GM18520 (cell line): ENCODE data around the gene MTHFD1.
"Not testable (repeated sequence)": the region's sequence is repeated elsewhere in the genome, so short reads cannot be mapped to it uniquely, and the experiment has no call there.

ENCODE experiments used
- ATAC-seq: cut with Tn5 transposase; IDR thresholded peaks from one replicate; pipeline ENCODE4 v1.9.1; 2021; ENCODE audit not compliant: unreplicated experiment

Gene MTHFD1

DNA sequence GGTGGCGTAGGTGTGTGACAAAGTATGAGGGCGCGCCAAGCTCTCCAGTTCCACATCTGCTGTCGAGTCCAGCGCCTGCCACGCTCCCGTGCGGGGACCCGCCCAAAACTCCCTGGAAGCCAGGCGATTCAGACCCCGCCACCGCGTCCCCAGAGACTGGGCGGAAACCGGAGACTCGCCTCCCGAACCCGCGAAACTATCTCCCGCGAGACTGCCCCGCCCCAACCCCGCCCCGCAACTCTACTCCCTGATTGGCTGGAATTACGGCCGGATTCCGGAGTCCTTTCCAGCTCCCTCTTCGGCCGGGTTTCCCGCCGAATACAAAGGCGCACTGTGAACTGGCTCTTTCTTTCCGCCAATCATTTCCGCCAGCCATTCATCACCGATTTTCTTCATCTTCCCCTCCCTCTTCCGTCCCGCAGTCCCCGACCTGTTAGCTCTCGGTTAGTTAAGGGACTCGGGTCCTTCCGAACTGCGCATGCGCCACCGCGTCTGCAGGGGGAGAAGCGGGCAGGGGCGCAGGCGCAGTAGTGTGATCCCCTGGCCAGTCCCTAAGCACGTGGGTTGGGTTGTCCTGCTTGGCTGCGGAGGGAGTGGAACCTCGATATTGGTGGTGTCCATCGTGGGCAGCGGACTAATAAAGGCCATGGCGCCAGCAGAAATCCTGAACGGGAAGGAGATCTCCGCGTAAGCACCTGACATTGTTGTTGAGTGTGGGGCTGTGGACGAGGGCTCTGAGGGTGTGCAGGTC, at the start of gene MTHFD1:
Gene MTHFD1 (plus strand): TSS at position 572 of the 751 bp plus-strand sequence. CDS start 75 bp downstream, at position 647.
- peak; percentile 70 for ATAC-seq

DNA sequence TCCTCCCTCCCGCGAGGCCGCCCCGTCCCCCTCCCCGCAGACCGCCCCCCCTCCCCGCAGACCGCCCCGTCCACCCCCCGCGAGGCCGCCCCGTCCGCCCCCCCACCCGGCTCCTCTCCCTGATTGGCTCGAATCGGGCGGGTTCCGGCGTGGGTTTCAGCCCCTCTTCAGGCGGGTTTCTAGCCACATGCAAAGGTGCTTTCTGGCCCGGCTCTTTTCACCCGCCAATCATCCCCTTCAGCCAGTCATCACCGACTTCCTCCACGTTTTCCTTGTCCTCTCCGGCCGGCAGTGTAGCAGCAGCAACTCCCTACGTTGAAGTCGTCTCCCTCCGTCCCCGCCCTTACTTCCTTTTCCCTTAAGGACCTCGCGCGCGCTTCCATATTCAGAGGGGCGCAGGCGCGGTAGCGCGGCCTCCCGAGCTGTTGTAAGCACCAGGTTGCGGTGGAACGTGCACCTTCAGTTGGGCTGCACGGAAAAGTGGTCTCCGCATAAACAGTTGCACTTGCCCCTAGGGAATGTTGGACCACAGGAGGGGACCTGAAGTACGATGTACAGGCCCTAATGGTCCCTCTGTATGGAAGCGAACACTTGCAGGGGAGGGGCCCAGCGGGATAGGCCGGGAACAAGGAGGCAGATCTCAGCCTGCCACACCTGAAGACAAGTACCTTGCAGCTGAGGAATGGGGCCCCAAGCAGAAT, 49.4 kb upstream of the MTHFD1 start:
- ATAC-seq = peak; percentile 92

DNA sequence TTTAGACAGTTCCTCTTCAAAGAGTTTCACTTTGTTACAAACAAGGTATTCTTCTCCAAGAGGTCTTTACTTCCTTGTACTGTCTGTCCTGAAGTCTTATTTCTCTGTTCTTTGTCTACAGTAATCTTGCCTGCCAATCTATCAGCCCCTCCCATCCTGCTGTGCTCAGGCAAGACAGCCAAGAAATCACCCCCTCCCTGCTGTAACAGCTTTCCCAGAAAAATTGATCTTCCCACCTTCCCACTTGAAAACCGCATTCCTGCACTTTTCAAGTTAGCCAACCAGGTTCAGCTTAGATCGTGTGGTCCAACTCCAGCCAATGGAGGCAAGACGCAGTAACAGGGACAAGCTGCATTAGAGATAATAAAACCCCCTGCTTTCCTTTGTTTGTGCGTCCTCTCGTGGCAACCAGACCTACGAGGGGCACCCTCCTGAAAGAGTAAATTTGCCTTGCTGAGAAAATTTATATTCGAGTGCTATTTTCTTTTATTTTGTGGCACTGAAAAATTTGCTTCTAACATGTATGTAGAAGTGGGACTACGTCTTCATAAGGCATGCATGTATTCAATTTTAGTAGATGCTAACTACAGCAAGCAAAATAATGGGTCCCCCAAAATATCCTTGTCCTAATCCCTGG, 47.5 kb upstream of the MTHFD1 start:
- no peak for ATAC-seq

DNA sequence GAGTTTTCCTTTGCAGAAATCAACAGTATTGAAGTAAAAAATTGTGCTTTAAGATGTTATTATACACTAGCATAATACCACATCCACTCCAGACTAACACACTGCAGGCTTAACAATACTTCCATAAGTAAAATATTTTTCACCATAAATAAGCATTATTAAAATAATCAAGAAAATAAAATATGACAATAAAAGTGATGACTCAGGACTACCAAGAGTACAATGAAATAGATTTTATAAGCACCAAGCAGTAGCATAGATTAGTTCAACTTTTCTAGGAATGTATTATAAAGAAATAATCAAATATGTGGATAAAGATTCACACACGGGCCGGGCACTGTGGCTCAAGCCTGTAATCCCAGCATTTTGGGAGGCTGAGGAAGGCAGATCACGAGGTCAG, 40.4 kb upstream of the MTHFD1 start:
- no peak for ATAC-seq

DNA sequence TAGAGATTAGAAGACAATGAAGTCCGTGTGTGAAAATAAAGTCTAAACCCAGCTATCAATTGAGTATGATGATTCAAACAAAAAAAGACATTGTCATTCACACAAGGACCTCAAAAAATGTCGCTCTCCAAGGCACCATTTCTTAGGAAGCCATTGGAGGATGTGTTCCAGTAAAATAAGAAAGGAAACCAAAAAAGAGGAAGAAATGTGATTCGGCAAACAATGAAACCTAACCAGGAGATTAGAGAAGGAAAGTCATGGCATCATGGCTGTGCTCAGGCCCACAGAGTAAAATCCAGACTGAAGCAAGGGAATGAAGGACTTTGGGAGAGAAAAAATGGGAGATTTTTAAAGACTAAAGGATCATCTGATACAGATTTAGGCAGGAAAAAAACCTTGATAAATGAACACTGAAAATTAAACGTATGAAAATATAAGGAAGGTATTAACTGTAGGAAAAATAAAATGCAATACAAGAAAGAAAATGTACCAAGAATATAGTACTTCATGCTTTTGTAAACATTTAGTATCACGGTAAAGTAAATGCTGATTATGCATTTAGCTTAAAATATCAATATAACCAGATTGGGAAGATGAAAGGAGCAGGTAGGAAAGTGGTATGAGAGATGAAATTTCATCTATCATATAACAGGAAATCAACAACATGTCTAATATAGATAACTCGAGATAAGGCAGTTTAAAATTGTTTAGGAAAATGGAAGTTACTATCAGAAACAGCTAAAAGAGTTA, 38.2 kb upstream of the MTHFD1 start:
- no peak for ATAC-seq

DNA sequence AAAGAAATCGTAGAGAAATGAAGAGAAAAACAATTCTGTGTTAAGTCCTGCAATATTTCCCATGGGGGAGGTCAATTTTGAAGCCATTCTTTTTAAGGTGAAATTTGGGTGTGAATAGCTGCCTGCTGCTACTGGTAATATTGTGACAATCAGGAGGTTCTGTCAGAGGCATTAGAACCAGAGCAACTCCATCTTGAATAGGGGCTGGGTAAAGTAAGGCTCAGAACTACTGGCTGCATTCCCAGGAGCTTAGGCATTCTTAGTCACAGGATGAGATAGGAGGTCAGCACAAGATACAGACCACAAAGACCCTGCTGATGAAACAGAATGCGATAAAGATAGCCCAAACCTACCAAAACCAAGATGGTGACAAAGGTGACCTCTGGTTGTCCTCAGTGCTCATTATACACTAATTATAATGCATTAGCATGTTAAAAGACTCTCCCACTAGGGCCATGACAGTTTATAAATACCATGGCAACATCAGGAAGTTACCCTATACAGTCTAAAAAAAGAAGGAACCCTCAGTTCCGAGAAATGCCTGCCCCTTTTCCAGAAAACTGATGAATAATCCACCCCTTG, 24.8 kb upstream of the MTHFD1 start:
- no peak for ATAC-seq

DNA sequence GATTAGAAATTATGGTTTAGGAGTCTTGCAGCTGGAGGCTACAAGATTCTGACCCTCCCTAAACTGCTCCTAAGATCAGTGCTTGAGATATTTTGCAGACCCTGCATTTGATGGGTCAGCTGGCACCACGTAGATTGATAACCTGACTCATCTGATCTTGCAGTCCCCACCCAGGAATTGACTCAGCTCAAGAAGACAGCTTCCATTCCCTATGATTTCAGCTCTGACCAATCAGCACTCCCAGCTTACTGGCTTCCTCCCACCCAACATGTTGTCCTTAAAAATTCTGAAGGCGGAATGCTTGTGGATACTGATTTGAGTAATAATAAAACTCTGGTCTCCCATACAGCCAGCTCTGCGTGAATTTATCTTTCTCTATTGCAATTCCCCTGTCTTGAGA, 23.2 kb upstream of the MTHFD1 start:
- no peak for ATAC-seq

DNA sequence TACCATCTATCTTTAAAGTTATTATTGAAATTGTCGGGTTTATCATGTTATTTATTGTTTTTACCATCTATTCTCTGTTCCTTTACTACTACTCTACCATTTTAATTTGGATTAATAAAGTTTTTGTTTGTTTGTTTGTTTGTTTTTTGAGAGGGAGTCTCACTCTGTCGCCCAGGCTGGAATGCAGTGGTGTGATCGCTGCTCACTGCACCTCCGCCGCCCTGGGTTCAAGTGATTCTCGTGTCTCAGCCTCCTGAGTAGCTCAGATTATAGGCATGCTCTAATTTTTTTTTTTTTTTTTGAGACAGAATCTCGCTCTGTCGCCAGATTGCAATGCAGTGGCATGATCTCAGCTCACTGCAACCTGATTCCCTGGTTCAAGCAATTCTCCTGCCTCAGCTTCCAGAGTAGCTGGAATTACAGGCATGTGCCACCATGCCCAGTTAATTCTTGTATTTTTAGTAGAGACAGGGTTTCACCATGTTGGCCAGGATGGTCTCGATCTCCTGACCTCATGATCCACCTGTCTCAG, 22.7 kb upstream of the MTHFD1 start:
- not testable (repeated sequence) for ATAC-seq

DNA sequence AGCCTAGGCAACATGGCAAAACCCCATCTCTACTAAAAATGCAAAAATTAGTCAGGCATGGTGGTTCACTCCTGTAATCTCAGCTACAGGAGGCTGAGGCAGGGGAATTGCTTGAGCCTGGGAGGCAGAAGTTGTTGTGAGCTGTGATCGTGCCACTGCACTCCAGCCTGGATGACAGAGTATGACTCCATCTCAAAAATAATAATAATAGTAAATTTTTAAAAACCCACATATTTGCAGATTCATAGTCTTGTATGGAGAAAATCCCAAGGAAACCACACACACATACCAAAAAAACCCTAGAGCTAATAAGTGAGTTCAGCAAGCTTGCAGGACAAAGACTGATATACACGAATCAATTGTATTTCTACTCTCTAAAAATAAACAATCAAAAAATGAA, 19.0 kb upstream of the MTHFD1 start:
- no peak for ATAC-seq

DNA sequence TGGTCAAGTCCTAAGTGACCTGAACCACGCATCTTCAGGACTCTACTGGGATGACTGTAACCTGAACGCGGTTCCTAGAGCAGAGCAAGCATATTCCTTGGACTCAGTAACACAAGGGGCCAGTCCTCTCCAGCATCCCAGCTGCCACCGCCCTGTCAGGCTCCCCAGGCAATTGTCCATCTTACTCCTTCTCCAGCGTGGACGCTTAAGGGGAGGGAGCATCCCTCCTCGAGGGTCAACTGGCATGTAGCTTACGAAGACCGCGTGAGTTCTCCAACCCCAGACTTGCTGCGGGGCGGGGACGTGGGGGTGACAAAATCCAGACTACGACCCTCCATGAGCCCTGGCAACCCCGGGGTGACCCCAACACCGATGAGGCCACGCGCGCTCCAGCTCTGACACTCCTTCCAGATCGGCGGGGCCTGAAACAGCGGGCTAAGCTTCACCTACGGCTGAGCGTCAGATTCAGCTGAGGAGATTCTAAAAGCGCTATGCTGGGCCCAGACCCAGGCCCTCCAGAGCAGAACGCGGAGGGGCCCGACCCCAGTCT, 846 bp upstream of the MTHFD1 start:
- ATAC-seq = no peak

DNA sequence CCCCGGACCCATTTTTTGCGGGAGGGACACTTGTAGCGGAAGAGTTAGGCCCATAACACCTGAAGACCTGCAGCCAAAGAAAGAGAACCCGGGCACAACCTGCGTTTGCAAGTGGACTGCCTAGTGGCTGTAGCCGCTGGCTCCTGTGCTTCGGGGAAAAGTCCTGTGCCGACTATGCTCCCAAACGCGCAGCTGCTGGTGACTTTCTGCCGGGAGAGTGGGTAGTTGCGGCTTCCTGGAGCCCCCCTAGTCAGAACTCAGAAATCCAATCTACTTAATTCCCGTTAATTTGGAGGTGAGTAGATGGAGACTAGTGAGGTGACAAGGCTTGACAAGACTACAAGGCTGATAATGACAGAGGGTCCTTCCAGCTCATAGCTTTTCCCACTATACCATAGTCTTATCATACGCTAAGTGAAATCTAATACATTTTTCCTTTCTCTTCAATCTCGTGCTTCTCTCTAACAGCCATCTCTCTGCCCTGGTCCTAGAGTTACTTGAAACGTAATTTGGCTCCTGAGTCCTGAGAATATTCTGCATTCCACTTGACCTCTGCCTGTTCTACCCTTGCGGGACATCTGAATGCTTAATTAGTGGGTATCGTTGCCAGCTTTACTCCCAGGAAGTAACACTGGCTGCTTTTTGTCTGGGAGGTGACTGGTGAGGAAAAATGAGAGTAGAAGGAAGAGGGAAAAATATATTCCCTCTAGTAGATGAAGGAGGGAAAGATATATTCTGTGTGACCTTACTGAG, 556 bp downstream of the MTHFD1 start:
- ATAC-seq = no peak

DNA sequence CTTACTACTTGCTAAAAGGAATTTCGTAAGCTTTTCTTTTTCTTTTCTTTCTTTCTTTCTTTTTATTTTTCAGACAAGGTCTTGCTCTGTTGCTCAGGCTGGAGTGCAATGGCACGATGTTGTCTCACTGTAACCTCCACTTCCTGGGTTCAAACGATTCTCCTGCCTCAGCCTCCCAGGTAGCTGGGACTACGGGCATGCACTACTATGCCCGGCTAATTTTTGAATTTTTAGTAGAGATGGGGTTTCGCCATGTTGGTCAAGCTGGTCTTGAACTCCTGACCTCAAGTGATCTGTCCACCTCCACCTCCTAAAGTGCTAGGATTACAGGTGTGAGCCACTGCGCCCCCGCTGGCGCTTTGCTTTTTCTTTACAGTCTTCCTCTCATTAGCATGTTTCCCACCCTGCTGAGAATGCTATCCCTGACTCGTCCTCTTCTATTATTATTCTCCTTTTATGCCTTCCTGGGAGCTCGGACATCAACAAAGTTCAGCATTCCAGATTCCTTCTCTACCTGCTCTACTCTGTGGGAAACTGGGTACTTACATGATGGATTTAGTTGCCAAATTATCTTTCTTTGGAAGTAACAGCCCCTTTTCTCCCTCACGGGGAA, 3.1 kb downstream of the MTHFD1 start:
- no peak for ATAC-seq

DNA sequence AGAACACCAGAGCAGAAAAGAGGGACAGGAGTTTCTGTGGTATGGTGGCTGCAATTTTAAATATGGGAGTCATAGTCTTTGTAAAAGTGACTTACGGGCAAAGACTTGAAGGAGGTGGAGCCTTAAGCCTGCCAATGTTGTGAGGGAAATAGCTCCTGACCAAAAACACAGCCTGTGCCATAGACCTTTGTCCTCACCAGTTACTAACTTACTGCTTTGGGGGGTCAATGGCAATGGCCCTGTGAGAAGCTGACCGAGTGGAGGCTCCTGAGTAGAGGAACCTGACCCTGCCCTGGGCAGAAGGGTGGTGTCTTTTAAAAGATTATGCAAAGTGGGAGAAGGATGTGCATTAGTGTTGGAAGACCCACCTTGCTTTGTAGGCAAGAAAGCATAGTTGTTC, 3.8 kb downstream of the MTHFD1 start:
- ATAC-seq = no peak

DNA sequence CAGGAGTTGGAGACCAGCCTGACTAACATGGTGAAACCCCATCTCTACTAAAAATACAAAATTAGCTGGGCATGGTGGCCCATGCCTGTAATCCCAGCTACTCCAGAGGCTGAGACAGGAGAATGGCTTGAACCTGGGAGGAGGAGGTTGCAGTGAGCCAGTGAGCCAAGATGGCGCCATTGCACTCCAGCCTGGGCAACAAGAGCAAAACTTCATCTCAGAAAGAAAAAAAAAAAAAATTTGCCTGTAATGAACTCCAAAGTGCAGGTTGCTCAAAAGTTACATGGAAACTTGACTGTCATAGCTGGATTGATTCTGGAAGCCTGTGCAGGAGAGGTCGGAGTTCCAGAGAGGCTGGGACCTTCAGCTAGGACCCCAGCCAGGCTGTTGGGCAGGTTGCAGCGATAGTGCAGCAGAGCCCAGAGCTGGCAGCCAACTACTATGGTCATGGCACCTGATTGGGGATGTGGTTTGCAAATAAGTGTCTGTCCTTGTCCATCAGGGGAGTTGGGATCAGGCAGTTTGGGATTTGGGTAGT, 5.1 kb downstream of the MTHFD1 start:
- not testable (repeated sequence) for ATAC-seq

DNA sequence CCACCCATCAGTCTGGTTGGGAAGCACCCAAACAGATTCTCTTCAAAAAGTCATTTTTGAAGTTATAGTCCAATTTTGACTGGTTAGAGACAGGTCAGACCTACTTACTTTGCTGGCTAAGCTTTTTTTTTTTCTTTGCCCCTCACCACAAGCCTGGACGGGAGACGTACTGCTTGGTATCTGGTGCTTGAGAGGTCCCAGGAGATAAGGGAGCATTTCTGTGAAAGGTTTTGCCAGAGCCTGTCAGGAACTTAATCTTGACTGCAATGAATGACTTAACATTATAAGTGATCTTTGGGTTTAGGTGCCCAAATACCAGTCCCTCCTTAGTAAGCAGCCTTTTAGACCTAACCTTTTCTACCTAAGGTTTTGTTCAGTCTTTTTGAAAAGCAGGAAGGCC, 6.3 kb downstream of the MTHFD1 start:
- no peak for ATAC-seq

DNA sequence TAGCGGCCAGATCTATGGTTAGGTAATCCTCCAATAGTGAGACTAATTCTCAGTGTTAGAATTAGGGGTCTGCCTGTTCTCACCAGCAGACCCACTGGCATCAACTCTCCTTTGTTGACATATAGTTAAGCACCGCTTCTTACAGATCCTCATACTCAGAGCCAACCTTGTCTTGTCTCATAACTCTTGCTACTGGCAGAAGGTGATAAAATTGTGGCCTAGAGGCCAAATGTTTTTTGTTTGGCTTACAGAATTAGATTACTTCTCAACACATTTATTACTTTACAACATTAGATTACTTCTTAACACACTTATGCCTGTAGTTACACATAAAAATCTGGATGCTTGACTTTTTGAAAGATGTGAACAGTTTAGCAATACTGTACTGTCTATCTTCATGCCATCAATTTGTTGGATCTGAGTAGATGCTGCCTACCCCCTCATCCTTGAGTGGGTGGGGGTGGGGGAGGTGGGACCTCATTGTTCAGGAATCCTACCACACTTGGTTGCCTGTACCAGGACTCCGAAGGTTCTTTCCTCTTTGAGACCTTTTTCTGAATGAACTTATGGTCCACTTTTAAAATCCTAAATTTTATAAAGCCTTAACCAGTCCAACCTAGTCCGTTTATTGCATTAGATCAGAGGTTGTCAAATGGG, 7.0 kb downstream of the MTHFD1 start:
- no peak for ATAC-seq

DNA sequence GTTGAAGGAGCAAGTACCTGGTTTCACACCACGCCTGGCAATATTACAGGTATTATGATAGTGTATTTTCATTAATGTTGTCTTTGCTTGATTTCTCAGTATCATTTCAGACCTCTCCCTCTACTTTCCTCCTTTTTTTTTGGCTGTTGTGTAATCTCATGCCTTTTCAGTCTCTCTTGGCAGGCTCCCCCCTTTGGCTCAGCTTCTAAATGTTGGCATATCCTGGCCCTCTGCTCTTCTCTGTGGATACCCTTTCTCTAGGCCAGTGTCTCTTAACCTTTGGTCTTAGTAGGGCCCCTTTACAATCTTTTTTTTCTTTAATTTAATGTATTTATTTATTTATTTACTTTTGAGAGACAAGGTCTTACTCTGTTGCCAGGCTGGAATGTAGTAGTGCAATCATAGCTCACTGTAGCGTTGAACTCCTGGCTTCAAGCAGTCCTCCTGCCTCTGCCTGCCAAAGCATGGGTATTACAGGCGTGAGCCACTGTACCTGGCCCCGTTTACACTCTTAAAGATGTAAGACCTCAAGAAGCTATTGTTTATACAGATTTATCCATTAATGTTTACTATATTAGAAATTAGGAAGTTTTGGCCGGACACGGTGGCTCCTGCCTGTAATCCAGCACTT, 12.8 kb downstream of the MTHFD1 start:
- no peak for ATAC-seq

DNA sequence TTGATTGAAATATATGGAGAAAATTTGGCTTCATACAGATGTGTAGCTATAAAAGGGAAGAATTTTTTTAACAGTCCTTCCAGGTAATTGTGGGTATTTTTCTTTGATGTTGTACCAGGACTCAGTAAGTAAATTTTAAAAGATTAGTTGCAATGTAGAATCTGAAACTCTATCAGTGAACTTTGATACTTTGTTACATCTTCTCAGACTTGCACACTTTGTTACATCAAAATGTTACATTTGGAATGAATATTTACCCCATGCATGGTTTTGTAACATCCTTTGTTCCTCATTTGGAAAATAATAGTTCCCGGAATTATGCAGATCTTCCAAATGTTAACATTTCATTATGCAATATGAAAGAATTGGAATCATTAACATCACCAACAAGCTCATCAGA, 13.8 kb downstream of the MTHFD1 start:
- ATAC-seq = no peak
